Left ventricle myocardium inferior (tissue), 1 donor: ENCODE measurements around the gene ZNF496. TPM values are rescaled to one million over a fixed set of nuclear protein-coding genes. Genes with fewer than 3 reads are reported as not detected.

Experiments
- DNase-seq: peaks from one replicate; pipeline ENCODE4 v3.0.0-alpha.2; 2020
- H3K27ac ChIP-seq: fragments of 200-600 bp; replicated peaks from 2 replicates; pipeline ENCODE4 v1.8.0; 2021
- H3K27me3 ChIP-seq: fragments of 200-600 bp; 2 replicates; pipeline ENCODE4 v1.8.0; 2021; ENCODE audit warnings: low read depth
- H3K36me3 ChIP-seq: fragments of 200-600 bp; 2 replicates; pipeline ENCODE4 v1.8.0; 2021
- H3K4me1 ChIP-seq: fragments of 200-600 bp; 2 replicates; pipeline ENCODE4 v1.8.0; 2021
- H3K4me3 ChIP-seq: fragments of 200-600 bp; 2 replicates; pipeline ENCODE4 v1.8.0; 2021; ENCODE audit warnings: mild to moderate bottlenecking, moderate library complexity
- H3K9me3 ChIP-seq: fragments of 200-600 bp; replicated peaks from 2 replicates; pipeline ENCODE4 v1.8.0; 2021
- intact Hi-C: fragments of 100-400 bp; cut with micrococcal nuclease; formaldehyde crosslinking; loops from one replicate; pipeline ENCODE4 v1.11.0; 2022
- total RNA-seq: library from RNA; stranded (reverse); fragmentation: NEBNext Ultra II Directional; extraction: Animal tissue kit (Norgen Biotek cat#: 25700); gene quantifications from one replicate; pipeline ENCODE4 v1.2.1, GENCODE V29; 2021
- TF ChIP-seq, protein P1 (sequence below): fragments of 200-600 bp; IDR thresholded peaks from 2 replicates; pipeline ENCODE4 v1.8.0; 2021; ENCODE audit warnings: antibody characterized with exemption, mild to moderate bottlenecking, borderline replicate concordance
- donor health status: DM: no; HTN: yes; CAD: no; lungs with severe emphysema.

Gene ZNF496
- total RNA-seq, 1 donor from 2014 or later = 12.8 TPM

DNA sequence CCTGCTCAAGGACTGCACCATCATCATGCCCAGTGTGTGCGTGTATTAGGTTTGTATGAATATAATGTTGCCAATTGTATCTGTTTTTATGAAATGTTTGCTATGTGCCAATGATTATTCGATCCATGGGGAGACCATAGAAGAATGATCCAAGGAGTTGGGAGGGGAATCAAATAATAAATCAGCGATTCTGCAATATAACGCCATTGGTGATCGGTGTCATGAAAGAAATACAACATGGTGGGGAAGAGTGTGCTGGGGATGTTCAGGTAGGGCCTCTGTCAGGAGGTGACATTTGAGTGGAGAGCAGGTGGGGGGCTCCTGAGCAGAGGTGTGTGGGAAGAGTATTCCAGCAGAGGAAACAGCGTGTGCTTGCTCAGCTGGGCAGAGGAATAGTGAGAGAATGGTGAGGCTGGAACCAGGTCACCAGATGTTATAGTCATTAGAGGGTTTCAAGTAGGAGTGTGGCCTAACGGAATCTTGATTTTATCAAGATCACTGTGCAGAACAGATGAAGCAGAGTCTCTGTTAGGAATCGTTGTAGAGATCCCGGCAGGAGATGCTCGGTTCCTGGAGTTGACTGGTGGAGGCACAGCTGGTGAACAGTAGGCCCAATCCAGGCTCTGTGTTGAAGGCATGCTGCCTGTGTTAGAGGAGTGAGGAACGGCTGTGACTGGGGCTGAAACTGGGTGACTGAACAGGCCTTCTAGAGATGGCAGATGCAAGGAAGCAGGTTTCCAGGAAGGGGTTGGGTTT is 2.9 kb upstream of the ZNF496 start:
- Histone ChIP-seq H3K27ac (no peak overlapping the region), H3K4me1 (peaks cover 78% of the 10 kb centered on the region), H3K4me3 (no peak overlapping the region), H3K27me3 (no peaks in the 10 kb centered on the region), H3K9me3 (no peaks in the 10 kb centered on the region), H3K36me3 (peaks cover 4% of the 10 kb centered on the region)
- no peak for DNase-seq
- TF ChIP-seq, protein P1, sequence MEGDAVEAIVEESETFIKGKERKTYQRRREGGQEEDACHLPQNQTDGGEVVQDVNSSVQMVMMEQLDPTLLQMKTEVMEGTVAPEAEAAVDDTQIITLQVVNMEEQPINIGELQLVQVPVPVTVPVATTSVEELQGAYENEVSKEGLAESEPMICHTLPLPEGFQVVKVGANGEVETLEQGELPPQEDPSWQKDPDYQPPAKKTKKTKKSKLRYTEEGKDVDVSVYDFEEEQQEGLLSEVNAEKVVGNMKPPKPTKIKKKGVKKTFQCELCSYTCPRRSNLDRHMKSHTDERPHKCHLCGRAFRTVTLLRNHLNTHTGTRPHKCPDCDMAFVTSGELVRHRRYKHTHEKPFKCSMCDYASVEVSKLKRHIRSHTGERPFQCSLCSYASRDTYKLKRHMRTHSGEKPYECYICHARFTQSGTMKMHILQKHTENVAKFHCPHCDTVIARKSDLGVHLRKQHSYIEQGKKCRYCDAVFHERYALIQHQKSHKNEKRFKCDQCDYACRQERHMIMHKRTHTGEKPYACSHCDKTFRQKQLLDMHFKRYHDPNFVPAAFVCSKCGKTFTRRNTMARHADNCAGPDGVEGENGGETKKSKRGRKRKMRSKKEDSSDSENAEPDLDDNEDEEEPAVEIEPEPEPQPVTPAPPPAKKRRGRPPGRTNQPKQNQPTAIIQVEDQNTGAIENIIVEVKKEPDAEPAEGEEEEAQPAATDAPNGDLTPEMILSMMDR = no peak
- intact Hi-C loops = no loop called here

DNA sequence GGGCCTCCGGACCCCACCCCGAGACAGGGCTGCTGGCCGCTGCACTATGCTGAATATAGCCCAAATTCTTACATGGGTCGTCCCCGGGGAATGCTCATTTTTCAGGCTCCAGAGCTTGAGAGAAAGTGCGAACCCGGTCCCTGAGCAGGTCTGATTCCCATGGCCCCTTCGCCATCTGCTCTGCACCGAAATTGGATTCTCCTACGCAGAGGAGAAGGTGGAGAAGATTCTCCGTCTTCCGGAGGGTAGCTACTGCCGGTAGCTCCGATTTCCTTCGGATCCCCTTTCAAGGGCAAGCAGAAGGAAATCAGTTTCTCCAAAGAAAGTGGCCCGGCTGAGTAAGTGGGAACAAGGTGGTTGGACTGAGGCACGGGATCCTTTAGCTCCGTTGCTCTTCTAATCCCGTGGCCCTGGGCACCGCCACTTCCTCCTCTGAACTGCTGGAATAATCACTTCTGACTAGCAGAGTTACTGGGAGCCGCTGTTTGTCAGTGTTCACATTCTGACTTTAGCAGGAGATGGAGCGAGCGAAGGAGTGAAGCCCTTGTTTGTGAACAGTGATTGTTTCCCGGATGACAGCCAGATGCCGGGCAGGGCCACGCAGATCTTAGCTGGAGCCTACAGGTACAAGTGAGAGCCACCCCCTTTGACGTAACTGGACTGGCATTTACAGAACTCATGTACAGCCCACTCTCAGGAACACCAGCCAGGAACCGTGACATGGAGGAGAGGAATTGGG is 1.1 kb upstream of the ZNF496 start:
- intact Hi-C loops = no loop called here
- H3K36me3 ChIP-seq = peaks cover 21% of the 10 kb centered on the region
- H3K9me3 ChIP-seq = no peaks in the 10 kb centered on the region
- H3K27me3 ChIP-seq = no peaks in the 10 kb centered on the region
- H3K27ac ChIP-seq = peak overlapping the region; percentile 95
- H3K4me1 ChIP-seq = peaks cover 83% of the 10 kb centered on the region
- H3K4me3 ChIP-seq = peak overlapping the region; percentile 98
- no peak for DNase-seq
- TF ChIP-seq, protein P1 = no peak

DNA sequence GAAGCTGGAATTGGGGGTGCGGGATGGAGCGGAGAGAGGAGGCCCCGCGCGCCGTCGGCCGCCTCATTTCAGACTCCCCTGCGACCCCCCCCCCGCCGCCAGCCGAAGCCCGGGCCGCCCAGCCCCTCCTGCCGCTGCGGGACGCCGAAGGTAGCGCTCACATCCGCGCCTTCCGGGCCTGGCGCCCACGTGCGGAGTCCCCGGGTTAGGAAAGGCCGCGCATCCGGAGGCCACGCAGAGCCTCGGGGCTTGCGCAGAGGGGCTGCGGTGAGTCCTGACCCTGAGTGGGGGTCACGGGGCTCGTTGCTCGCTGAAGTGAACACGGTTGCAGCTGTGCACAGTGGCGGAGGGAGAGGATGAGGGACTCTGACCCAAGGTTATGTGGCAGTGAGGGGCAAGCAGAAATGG is 552 bp upstream of the ZNF496 start:
- Histone ChIP-seq H3K27me3 (no peaks in the 10 kb centered on the region), H3K36me3 (peaks cover 27% of the 10 kb centered on the region), H3K27ac (peak overlapping the region; percentile 95), H3K9me3 (no peaks in the 10 kb centered on the region), H3K4me1 (peaks cover 77% of the 10 kb centered on the region), H3K4me3 (peak overlapping the region; percentile 98)
- DNase-seq = peak; percentile 60
- intact Hi-C loops = no loop called here
- TF ChIP-seq, protein P1 = no peak

DNA sequence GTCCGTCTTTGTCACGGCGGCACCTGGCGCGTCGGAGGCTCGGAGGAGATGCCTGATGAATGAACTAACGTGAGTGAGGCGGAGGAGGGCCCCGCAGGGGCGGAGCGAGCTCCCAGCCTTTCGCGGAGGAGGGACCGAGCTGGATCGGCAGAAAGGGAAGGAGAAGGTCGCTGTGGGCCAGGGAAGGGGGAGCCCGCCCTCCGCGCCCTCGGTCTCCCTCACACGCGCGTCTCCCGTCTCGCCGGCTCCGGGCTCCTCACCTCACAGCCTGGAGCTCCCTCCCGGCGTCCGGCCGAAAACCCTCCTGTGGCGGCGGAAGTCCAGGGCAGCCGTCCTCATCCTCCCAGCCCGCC is 519 bp downstream of the ZNF496 start:
- intact Hi-C loops = no loop called here
- peak; percentile 77 for DNase-seq
- Histone ChIP-seq H3K27ac (peak overlapping the region; percentile 95), H3K4me3 (peak overlapping the region; percentile 98), H3K9me3 (no peaks in the 10 kb centered on the region), H3K36me3 (peaks cover 38% of the 10 kb centered on the region), H3K27me3 (no peaks in the 10 kb centered on the region), H3K4me1 (peaks cover 66% of the 10 kb centered on the region)
- TF ChIP-seq, protein P1 = no peak

DNA sequence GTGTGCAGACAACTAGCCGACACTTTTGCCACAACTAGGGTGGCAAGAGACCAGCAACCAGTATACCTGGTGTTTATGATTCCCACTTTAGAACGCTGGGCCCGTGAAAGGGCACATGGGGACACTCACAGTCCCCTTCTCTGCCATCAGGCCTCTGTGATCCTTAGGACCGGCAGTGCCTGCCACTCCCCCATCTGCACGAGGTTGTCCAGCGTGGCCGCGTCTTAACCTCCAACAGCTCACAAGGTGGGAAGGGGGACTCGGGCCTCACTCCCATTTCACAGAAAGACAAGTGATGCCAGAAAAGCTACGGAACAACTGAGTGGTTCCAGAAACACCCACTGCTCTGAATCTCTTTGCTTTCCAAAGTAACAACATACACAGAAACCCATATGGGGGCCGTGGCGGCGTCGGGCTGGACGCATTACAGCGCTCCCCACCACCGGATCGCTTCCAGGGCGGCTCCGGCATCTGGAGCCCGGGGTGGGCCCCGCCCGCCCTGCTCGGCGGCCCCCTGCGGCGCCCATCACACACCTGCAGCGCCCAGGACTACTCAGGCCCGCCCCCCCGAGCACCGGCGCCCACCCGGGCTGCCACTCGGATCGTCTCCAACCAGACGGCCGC is 1.0 kb downstream of the ZNF496 start:
- Histone ChIP-seq H3K4me1 (peaks cover 62% of the 10 kb centered on the region), H3K27ac (peak overlapping the region; percentile 95), H3K36me3 (peaks cover 39% of the 10 kb centered on the region), H3K4me3 (peak overlapping the region; percentile 98), H3K27me3 (no peaks in the 10 kb centered on the region), H3K9me3 (no peaks in the 10 kb centered on the region)
- TF ChIP-seq, protein P1 = no peak
- DNase-seq = no peak
- intact Hi-C loops = no loop called here
